Kidney glomerular epithelial cell (primary cell): ENCODE data around the gene FLRT2.

Source experiments
- DNase-seq: peaks from one replicate; lab custom pipeline; 2025; lab: John Stamatoyannopoulos, UW

Gene FLRT2

DNA sequence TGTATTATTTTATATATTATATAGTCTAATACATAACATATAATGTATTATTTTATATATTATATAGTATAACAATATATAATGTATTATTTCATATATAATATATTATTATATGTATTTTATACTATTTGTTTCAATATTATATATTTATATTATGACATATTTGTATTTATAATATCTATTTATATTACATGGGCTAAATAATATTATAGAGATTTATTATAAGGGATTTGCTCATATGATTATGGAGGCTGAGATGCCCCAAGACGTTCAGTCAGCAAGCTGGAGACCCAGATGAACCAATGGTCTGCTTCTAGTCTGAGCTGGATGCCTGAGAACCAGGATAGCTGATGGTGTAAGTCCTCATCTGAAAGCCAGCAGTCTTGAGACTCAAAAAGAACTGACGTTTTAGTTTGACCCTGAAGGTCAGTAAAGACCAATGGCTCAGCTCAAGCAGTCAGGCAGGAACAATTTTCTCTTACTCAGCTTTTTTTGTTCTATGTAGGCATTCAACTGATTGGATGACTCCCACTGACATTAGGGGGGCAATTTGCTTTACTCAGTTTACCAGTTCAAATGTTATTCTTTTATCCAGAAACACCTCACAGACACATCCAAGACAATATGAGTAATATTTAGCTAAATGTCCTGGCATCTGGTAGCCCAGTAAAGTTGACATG, 130.4 kb downstream of the FLRT2 start:
- DNase-seq = no peak

DNA sequence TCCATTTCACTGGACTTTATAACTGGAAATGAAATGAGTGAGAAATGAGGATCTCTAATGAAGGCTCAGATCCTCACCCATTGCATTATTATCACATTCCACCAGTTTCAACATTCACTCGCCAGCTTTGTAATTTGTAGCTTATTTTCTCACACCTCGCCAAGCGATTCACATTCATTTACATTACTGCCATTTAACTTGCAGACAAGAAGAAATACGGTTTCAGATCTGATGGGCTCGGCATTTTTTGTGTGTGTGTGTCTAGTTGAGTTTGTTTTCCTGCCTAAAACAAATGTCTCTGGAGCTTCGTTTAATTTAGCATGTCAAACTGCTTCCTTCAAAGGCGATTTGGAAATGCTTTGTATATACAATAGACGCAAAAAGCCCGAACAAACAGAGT, 132.2 kb downstream of the FLRT2 start:
- DNase-seq = no peak

DNA sequence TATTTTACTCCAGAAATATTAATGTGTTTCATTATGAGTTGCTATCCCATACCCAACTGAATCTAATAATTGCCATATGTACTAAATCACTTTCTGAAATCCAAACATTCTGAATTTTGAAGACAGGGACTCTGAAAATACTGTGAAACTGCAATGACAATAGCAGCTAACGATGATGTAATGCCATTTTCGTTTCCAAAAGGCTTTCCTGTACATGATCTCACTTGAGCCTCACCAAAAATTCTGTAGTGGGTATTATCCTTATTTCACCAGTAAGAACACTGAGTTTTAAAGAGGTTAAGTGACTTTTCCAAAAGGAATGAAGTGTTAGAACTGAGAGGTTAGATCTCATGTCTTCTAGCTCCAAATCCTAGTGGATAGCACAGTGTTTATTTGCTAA, 133.3 kb downstream of the FLRT2 start:
- no peak for DNase-seq

DNA sequence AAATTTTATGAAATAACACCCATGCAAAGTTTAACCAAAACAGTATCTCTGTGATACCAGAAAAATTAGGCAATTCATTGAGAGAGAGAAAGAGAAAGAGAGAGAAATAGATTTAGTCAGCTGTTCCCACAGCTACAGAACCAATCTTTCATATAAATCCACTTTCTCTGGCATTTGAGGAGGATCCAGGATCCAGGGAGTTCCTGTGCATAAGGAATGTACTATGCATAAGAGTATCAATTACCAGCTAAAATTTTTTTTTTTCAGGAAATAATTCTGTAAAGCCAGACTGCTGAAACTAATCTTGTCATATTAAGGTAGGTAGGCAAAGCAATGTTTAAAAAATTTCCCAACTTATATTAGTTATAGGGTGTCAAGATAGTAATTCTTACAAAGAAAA, 133.7 kb downstream of the FLRT2 start:
- DNase-seq = no peak

GRCh38 chr14:85675957-85676356, 146.0 kb downstream of the FLRT2 start:
- no peak for DNase-seq

DNA sequence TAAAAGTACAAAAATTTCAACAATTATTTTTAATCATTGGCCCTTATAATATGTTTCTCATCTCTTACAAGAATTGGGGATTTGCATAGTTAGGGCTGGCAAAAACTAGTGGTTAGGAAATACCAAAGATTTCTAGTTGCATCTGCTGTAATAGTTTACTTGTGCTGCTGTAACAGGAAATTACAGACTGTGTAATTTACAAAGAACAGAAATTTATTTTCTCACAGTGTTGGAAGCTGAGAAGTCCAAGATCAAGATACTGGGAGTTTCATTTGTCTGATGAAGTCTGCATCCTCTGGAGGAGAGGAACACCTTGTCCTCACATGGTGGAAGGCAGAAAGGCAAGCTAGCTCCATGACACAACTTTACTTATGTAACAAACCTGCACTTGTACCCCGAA, 157.0 kb downstream of the FLRT2 start:
- no peak for DNase-seq

DNA sequence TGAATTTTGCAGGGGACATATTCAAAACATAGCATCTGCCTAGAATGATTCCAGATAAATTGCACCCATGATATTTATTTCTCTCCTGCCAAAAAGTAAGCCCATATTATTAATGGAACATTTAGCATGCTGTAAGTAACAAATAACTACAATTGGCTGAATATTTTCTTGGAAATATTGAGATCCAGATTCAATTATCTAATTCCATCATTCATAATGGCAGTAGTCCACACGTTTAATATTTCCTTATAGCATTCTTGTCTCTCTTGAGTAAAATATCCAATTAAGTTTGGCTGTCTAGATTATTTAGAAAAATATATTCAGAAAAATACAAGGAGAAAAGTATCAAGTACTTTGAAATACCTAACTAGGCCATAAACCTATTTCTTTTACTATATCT, 157.5 kb downstream of the FLRT2 start:
- no peak for DNase-seq

GRCh38 chr14:85688006-85688405, 158.1 kb downstream of the FLRT2 start:
- no peak for DNase-seq

DNA sequence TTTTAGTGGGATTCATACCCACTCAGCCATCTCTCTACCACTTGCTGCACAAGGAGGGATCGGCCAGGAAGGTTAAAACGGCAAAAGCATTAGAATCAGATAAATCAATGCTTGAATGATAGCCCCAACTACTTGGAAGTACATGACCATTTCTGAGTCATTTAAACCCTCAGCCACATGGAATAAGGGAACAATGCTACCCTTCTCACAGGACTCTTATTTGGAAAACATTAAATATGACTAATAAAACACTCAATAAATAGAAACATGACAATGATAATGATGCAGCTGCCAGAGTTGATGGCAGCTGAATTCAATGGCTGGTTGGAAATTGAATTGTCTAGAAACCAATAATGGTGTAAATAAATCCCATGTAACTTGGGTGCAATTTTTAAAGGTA, 165.4 kb downstream of the FLRT2 start:
- DNase-seq = no peak

DNA sequence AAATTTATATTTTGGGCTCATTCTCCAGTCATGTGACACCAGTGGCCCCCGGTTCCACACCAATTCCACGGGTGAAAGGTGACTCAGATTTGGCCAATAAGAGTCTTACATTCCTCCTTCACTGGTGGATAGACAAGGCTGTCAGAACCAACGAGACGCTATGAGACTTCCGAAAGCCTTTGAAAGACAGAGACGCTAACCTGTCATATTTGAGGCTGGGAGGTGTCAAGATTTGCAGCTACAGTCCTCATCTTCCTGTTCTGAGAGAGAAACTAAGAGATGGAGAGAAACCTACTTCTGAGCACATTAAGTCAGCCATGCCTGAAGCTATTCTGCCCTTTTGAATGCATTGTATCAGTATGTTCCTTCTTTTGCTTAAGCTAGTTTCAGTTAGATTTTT, 171.2 kb downstream of the FLRT2 start:
- no peak for DNase-seq

DNA sequence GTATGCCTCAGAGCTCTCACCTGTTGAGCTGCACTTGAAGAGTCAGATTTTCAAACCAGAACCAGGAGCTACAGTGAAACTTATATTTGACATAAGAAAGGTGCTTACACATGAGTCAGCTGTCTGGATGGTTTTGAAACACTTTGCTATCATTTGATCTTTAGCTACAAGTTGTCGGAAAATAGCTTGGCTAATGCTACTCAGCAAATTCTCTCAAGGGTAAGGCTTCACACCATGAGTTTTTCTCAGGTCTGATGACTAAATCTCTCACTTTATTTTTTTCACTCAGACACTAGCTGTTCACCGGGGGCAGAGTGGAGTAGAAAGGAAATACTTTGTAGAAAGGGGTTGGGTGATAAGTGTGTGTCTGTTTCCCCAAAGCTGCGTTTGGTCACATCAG, 171.8 kb downstream of the FLRT2 start:
- DNase-seq = no peak

DNA sequence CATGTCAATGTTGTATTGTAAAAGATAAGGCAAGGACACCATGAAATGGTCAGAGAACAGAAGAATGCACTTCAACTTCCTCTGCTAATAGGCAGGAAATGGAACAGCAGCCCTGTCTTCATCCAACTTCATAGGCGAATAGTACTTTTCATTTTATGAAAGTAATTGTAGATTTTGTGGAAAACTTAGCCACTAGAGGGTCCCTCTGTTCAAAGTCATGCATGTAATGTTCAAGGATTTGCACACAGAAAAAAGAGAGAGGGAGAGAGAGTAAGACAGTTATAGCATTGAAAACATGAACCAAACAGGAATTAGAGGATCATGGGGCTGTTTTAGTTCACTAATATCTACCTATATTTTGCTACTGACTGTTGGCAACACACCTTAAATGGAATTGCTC, 172.2 kb downstream of the FLRT2 start:
- no peak for DNase-seq

DNA sequence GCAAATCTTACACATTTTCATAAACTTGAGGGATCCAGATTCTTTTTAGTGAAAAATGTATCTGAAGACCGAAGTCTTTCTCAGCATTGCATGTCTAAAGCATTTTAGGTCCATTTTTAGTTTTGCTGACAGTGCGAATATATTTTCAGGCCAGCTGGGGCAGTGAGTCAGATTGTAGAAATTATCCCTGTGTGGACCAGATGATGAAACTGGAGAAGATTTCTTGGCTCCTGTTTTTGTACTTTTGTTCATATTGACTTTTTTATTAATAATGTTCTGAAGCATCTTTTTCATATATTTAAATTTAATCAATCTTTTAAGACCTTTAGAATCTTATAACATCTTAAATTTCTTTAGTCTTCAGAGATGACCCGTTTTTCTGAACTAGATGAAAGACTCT, 173.1 kb downstream of the FLRT2 start:
- DNase-seq = no peak
